ACC112 (cell line): ENCODE results near the gene MCC.

ENCODE experiments used
- H2AFZ ChIP-seq: fragments of 200-600 bp; sonication (generic); one replicate; pipeline ENCODE4 v1.6.0; 2017; ENCODE audit warnings: antibody characterized with exemption, low read length; ENCODE audit not compliant: unreplicated experiment
- H3K27ac ChIP-seq: fragments of 200-600 bp; sonication (generic); 2 replicates; pipeline ENCODE4 v1.5.1; 2014; ENCODE audit warnings: low read depth, mild to moderate bottlenecking, antibody characterized with exemption, low read length, moderate library complexity
- H3K27me3 ChIP-seq: fragments of 200-600 bp; sonication (generic); 2 replicates; pipeline ENCODE4 v1.6.1; 2014; ENCODE audit warnings: mild to moderate bottlenecking, antibody characterized with exemption, low read length, moderate library complexity, mixed read lengths; ENCODE audit not compliant: insufficient read depth
- H3K36me3 ChIP-seq: fragments of 200-600 bp; sonication (generic); 2 replicates; pipeline ENCODE4 v1.6.1; 2016; ENCODE audit warnings: mild to moderate bottlenecking, antibody characterized with exemption, low read length, moderate library complexity, mixed read lengths; ENCODE audit not compliant: insufficient read depth
- H3K4me1 ChIP-seq: fragments of 200-600 bp; sonication (generic); one replicate; pipeline ENCODE4 v1.6.1; 2016; ENCODE audit warnings: low read length, mixed read lengths; ENCODE audit not compliant: insufficient read depth, unreplicated experiment, control insufficient read depth
- H3K4me3 ChIP-seq: fragments of 200-600 bp; sonication (generic); 2 replicates; pipeline ENCODE4 v1.5.1; 2014; ENCODE audit warnings: mild to moderate bottlenecking, low read depth, low read length
- H3K79me2 ChIP-seq: fragments of 200-600 bp; sonication (generic); one replicate; pipeline ENCODE4 v1.6.0; 2016; ENCODE audit warnings: low read length; ENCODE audit not compliant: control insufficient read depth, unreplicated experiment, insufficient read depth

Gene MCC

DNA sequence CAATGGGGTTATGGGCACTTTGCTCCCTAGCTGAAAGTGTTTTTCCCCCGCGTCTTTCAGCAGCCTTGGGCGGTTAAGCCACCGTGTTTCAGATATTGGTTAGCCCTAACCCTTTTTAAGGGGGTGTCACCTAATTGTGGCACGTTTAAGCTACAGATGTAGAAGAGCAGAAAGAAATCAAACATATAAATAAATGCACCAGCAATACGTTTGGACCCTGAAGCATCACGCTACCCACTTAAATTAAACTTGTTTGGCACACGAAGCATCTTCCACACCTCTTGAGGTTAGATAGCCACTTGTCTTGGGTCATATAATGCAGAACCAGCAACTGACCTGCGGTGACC is 26.0 kb upstream of the MCC start:
- H2AFZ ChIP-seq = peak overlapping the region; percentile 87
- H3K79me2 ChIP-seq = peaks cover 25% of the 10 kb centered on the region
- peak overlapping the region; percentile 78 for H3K27ac ChIP-seq

DNA sequence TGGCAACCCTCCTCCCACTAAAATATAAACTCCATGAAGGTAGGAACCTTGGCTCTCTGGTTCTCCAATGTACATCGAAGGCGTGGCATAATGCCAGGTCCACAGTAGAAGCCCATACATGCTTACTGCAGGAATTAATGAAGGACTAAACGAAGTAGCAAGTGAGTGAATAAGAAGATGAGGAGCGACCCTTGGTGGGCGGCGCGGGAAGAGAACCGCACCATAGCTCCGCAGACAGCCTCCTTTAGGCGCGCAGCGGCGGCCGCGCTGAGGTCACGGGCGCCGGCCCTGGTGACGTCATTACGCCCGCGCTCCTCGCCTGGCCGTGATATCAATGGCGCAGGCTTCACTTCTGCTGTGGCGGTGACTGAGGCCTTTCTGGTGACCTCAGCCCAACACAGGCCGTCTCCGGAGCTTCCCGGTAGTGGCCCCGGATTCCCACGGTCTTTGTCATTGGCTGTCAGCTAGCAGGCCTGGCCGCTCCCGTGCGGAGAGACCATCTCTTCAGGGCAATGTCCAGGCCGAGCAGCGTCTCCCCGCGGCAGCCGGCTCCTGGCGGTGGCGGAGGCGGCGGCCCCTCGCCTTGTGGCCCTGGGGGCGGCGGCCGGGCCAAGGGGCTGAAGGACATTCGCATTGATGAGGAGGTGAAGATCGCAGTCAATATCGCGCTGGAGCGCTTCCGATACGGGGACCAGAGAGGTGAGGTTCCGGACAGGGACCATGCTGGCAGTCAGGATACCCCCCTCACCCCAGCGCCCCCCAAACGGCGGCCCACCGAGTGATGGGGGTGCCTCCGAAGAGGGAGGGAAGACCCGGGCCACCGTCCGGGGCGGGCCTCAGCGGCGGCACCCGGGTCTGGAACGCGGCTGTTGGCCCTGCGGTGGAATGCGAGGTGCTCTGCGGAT is 25.4 kb upstream of the MCC start, which contains the start of gene YTHDC2:
Gene YTHDC2, plus strand, starts transcription at position 311 of the 905 bp plus-strand sequence. Its CDS starts 202 bp downstream, at position 513.
- H3K4me1 ChIP-seq = peaks cover 9% of the 10 kb centered on the region
- no peaks in the 10 kb centered on the region for H3K27me3 ChIP-seq
- peaks cover 23% of the 10 kb centered on the region for H3K79me2 ChIP-seq
- peak within 1 kb of the TSS; percentile 87 for H2AFZ ChIP-seq
- H3K27ac ChIP-seq = peak within 1 kb of the TSS; percentile 78
- H3K36me3 ChIP-seq = no peaks in the 10 kb centered on the region
- H3K4me3 ChIP-seq = peak within 1 kb of the TSS; percentile 90

More for the DNA sequence above, 26.0 kb upstream of the MCC start:
- H3K27me3 ChIP-seq = no peaks in the 10 kb centered on the region
- no peaks in the 10 kb centered on the region for H3K36me3 ChIP-seq
- H3K4me3 ChIP-seq = peak overlapping the region; percentile 90
- peaks cover 7% of the 10 kb centered on the region for H3K4me1 ChIP-seq

DNA sequence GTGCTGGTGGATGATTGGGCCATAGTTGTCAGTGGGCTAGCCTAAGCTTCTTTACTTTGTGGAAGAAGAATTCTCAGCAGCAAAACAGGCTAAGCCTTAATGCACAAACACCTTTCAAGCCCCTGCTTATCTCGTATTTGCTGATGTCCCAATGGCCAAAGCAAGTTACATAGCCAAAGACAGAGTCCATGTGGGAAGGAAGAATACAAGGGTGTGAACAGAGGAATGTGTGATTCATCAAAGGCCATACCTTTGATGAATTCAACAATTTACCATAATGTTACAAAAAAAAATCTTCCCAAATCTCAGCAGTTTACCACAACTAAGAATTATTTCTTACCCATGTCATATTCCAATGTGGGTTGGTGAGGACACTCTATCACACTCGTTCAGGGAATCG is 24.1 kb upstream of the MCC start:
- no peak overlapping the region for H2AFZ ChIP-seq
- H3K36me3 ChIP-seq = no peaks in the 10 kb centered on the region
- H3K27me3 ChIP-seq = no peaks in the 10 kb centered on the region
- peaks cover 12% of the 10 kb centered on the region for H3K4me1 ChIP-seq
- H3K79me2 ChIP-seq = peaks cover 21% of the 10 kb centered on the region
- H3K27ac ChIP-seq = no peak overlapping the region
- H3K4me3 ChIP-seq = no peak overlapping the region

DNA sequence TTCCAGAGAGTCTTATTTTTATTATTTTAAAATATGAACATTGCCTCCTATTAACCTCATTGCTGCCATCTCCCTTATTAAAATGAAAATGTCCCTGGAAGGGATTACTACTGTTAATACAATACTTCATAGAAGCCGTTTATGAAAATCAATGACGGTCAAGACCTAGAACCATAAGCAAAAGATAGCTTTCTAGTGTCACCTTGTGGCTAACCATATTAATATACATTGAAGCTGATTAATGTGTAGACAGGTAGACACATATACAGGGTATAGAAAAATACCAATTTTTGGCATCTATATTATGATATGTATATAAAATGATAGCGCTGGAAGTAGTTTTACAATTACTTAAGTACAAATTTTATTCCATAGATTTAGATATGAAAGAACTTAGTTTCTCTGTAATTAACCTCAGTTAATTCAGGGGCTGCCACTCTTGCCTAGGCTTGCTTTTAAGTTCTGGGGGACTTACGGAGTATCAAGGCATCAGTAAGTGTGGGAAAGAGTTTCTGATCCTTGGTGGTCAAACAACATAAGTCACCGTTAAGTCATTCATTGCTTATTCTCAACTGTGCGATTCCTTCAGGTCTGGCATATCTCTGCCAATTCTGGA is 22.7 kb upstream of the MCC start:
- peaks cover 17% of the 10 kb centered on the region for H3K79me2 ChIP-seq

DNA sequence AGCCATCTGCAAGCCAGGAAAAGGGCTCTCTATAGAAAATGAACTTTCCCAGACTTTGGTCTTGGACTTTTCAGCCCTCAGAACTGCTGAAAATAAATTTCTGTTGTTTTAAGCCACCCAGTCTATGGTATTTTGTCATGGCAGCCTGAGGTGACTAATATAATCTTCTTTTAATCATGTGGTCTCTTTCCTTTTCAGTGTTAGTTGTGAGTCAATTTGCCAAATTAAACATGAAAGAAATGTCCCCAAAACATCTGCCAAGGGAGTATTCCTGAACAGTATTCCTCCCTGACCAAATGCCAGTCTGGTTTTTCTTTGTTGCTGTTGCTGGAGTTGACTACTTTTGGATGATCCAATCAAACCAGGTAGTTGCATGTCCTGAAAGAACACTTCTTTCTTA is 20.5 kb upstream of the MCC start:
- Histone ChIP-seq H3K27ac (no peak overlapping the region), H3K79me2 (peaks cover 2% of the 10 kb centered on the region), H2AFZ (no peak overlapping the region), H3K27me3 (no peaks in the 10 kb centered on the region), H3K4me1 (peaks cover 10% of the 10 kb centered on the region), H3K36me3 (no peaks in the 10 kb centered on the region), H3K4me3 (no peak overlapping the region)

More for the DNA sequence above, 22.7 kb upstream of the MCC start:
- H3K27me3 ChIP-seq = no peaks in the 10 kb centered on the region
- H3K4me3 ChIP-seq = no peak overlapping the region
- H3K27ac ChIP-seq = no peak overlapping the region
- no peak overlapping the region for H2AFZ ChIP-seq
- H3K4me1 ChIP-seq = peaks cover 8% of the 10 kb centered on the region
- no peaks in the 10 kb centered on the region for H3K36me3 ChIP-seq

DNA sequence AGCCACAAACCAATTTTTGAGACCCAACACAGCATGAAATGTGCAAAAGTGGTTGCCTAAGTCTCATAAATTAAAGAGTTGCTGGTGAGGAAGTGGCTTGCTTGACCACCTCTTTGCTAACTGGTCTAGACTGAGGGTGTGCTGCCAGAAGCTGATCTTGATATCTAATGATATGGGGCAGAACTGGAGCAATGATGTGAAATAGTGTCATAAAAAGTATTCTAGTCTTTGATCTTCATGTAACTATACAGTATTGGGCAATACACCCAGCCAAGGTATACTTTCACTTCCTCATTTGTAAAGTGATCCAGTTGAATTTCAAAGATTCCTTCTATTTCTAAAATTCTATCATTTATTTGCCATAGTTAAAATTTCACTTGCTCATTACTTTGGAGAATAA is 19.3 kb upstream of the MCC start:
- Histone ChIP-seq H3K27ac (no peak overlapping the region), H3K79me2 (no peaks in the 10 kb centered on the region), H3K4me3 (no peak overlapping the region), H3K36me3 (no peaks in the 10 kb centered on the region), H3K4me1 (peaks cover 10% of the 10 kb centered on the region), H3K27me3 (no peaks in the 10 kb centered on the region), H2AFZ (no peak overlapping the region)

DNA sequence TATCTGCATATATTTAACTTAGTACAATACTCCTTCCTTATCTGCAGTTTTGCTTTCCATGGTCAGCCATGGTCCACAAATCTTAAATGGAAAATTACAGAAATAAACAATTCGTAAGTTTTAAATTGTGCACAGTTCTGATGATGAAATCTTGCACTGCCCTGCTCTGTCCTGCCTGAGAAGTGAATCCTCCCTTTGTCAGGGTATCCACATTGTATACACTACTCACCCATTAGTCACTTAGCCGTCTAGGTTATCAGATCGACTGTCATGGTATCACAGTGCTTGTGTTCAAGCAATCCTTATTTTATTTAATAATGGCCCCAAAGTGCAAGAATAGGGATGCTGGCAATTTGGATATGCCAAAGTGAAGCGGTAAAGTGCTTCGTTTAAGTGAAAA is 16.9 kb upstream of the MCC start:
- no peaks in the 10 kb centered on the region for H3K36me3 ChIP-seq
- H3K27ac ChIP-seq = no peak overlapping the region
- H3K27me3 ChIP-seq = no peaks in the 10 kb centered on the region
- peaks cover 10% of the 10 kb centered on the region for H3K4me1 ChIP-seq
- no peak overlapping the region for H2AFZ ChIP-seq
- H3K79me2 ChIP-seq = no peaks in the 10 kb centered on the region
- no peak overlapping the region for H3K4me3 ChIP-seq

DNA sequence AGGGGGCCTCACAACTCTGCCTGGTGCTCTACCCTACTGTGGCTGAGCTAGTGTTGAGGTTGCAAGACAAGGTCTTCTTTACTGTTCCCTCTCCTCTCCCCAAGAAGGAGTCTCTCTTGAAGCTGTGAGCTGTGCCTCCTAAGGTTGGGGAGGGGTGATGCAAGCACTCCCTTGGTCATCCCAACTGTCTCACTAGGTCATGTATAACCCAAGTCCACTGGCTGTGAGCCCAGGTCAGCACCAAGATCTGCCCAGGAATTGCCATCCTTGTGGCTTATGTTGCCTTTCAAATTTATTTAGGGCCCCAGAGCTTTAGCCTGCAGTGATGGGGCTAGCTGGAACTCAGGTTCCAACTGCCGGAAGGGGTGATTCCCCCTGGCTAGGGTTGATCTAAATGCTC is 14.9 kb upstream of the MCC start:
- no peaks in the 10 kb centered on the region for H3K36me3 ChIP-seq
- no peak overlapping the region for H3K4me3 ChIP-seq
- H3K79me2 ChIP-seq = no peaks in the 10 kb centered on the region

DNA sequence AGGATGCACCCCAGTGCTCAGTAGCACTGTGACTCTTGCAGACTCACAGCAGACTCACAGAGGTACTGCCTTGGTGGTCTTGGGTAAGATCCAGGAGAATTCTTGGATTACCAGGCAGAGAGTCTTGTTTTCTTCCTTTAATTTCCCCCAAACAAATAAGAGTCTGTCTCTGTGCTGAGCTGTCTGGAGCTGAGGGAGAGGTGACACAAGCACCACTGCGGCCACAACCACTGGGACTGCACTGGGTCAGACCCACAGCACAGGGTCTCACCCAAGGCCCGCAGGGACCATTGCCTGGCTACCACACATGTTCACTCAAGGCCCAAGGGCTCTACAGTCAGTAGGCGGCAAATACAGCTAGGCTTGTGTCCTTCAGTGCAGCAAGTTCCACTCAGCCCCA is 13.8 kb upstream of the MCC start:
- peaks cover 2% of the 10 kb centered on the region for H3K4me1 ChIP-seq

More for the DNA sequence above, 14.9 kb upstream of the MCC start:
- H3K27ac ChIP-seq = no peak overlapping the region
- no peaks in the 10 kb centered on the region for H3K27me3 ChIP-seq
- H3K4me1 ChIP-seq = peaks cover 2% of the 10 kb centered on the region
- no peak overlapping the region for H2AFZ ChIP-seq

DNA sequence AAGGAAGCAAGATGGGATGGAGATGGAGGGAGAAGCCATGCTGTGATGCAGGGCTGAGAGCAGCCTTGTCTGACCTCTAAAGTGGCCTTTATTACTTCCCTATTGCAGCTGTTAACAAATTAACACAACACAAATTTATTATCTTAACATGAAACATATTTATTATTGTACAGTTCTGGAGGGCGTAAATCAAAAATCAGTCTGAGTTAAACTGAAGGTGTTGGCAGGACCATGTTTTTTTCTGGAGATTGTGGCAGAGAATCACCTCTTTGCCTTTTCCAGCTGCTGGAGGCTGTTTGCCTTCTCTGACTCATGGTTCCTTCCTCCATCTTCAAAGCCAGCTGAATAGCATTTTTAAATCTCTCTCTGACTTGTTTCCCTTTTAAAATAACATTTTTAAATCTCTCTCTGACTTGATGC is 7.2 kb upstream of the MCC start:
- H3K36me3 ChIP-seq = no peaks in the 10 kb centered on the region
- H2AFZ ChIP-seq = peak overlapping the region; percentile 55
- no peaks in the 10 kb centered on the region for H3K27me3 ChIP-seq
- H3K4me1 ChIP-seq = peaks cover 3% of the 10 kb centered on the region
- H3K27ac ChIP-seq = no peak overlapping the region
- no peaks in the 10 kb centered on the region for H3K79me2 ChIP-seq
- H3K4me3 ChIP-seq = no peak overlapping the region

More for the DNA sequence above, 13.8 kb upstream of the MCC start:
- H3K27me3 ChIP-seq = no peaks in the 10 kb centered on the region
- no peaks in the 10 kb centered on the region for H3K36me3 ChIP-seq
- no peak overlapping the region for H3K4me3 ChIP-seq
- H2AFZ ChIP-seq = no peak overlapping the region
- no peak overlapping the region for H3K27ac ChIP-seq
- no peaks in the 10 kb centered on the region for H3K79me2 ChIP-seq

DNA sequence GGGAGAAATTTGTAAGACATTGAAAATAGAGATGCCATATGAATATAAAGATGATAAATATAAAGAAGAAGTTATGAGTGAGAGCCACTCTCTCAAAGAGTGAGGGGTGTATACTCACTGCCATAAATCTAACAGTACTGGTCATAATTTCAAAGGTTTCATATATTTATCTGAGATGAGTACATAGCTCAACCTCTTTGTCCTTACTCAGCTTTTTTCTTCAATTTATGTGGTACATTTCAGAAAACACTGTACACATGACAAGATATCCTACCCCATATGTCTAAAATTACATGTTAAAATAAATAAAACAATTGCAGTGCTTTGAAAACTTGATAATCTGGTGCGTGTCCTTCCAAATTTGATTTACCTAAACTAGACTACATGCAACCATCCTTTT is 5.2 kb upstream of the MCC start:
- Histone ChIP-seq H3K4me1 (peaks cover 15% of the 10 kb centered on the region), H3K79me2 (no peaks in the 10 kb centered on the region), H3K36me3 (no peaks in the 10 kb centered on the region), H3K27me3 (no peaks in the 10 kb centered on the region), H3K4me3 (no peak overlapping the region), H2AFZ (no peak overlapping the region), H3K27ac (no peak overlapping the region)
